ENCODE data around the gene ASB2. TPM values are rescaled to one million over a fixed set of nuclear protein-coding genes. Genes with fewer than 3 reads are reported as not detected.

Gene ASB2
- total and polyA plus RNA-seq, 4 donors, result 9.1 to 57.0 (median 39.1) TPM

DNA sequence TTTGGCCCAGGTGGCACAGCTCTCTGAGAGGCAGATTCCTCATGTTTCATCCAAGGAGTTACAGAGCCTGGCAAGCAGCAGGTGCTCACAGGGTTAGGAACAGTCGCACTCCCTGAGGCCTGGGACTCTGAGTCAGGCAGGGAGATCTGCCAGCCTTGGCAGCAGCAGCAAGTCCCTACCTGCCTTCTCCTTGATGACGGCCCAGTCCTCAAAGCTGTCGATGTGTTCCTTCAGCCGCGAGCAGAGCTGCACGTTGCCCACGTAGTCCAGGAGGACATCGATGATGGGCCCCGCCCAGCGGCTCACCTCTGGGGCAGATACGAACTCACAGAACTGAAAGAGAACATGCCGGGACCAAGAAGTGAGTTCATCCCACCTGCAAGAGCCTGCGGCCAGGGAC is 38.9 kb downstream of the ASB2 start:
- Histone ChIP-seq H3K27ac (ENCODE audit: low read depth in 1 of 2, low read length in 2 of 2) (no peak overlapping the region), H3K4me1 (ENCODE audit: control insufficient read depth in 1 of 2, insufficient read depth in 2 of 2, low read length in 2 of 2) (no peaks in the 10 kb centered on the region), H3K9me3 (ENCODE audit: control insufficient read depth, low read length) (no peaks in the 10 kb centered on the region), H3K27me3 (ENCODE audit: control insufficient read depth in 1 of 2, insufficient read depth in 2 of 2, low read length in 1 of 2) (no peaks in the 10 kb centered on the region), H3K36me3 (ENCODE audit: control insufficient read depth in 1 of 2, insufficient read depth in 2 of 2, low read length in 1 of 2) (peaks cover 0 to 5% of the 10 kb centered on the region in 2 donors), H3K4me3 (ENCODE audit: low read length in 2 of 2) (no peak overlapping the region)
- no peak for DNase-seq
- intact Hi-C loops (cut with DNase I), result loop anchor here in 1 of 2 donors (5.0 kb wide), 1 partner anchor 200 kb away; no protein-coding TSS in a partner anchor
- ATAC-seq (ENCODE audit: low FRiP score), result no peak
- 80 to 82% methylated on average over 13 of the region's 13 CpGs for WGBS, 2 donors

DNA sequence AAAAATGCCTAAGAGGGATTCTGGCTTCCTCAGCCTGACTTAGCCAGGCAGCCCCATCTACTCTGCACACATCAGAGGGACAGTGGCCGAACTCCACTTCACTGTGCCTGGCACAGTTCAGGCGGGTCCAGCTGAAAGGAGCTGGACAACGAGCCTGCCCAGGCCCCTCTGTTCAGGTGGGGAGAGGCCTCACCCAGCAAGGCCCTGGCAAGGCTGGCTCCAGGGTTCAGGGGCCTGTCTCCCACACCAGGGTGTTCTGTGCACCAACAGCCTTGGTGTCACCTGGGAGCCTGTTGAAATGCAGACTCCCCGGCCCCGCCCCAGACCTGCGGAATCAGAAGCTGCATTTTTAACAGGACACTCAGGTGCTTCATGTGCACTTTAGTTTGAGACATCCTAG is 39.4 kb downstream of the ASB2 start:
- no peaks in the 10 kb centered on the region for H3K27me3 ChIP-seq (ENCODE audit: control insufficient read depth in 1 of 2, insufficient read depth in 2 of 2, low read length in 1 of 2)
- ATAC-seq (ENCODE audit: low FRiP score) (no peak), DNase-seq (no peak)
- 89 to 92% methylated on average over 6 of the region's 6 CpGs for WGBS, 2 donors
- H3K4me1 ChIP-seq (ENCODE audit: control insufficient read depth in 1 of 2, insufficient read depth in 2 of 2, low read length in 2 of 2), result no peaks in the 10 kb centered on the region
- H3K4me3 ChIP-seq (ENCODE audit: low read length in 2 of 2), result no peak overlapping the region
- H3K27ac ChIP-seq (ENCODE audit: low read depth in 1 of 2, low read length in 2 of 2), result no peak overlapping the region
- H3K9me3 ChIP-seq (ENCODE audit: control insufficient read depth, low read length), result no peaks in the 10 kb centered on the region
- intact Hi-C loops (cut with DNase I), result loop anchor here in 1 of 2 donors (5.0 kb wide), 1 partner anchor 200 kb away; no protein-coding TSS in a partner anchor
- H3K36me3 ChIP-seq (ENCODE audit: control insufficient read depth in 1 of 2, insufficient read depth in 2 of 2, low read length in 1 of 2), result peaks cover 0 to 5% of the 10 kb centered on the region in 2 donors

- no peak overlapping the region for H3K4me3 ChIP-seq (ENCODE audit: low read length in 2 of 2)
- DNase-seq (no peak), ATAC-seq (ENCODE audit: low FRiP score) (no peak)
- no peaks in the 10 kb centered on the region for H3K27me3 ChIP-seq (ENCODE audit: control insufficient read depth in 1 of 2, insufficient read depth in 2 of 2, low read length in 1 of 2)
- WGBS, 2 donors, result 59 to 60% methylated on average over 5 of the region's 5 CpGs
- H3K36me3 ChIP-seq (ENCODE audit: control insufficient read depth in 1 of 2, insufficient read depth in 2 of 2, low read length in 1 of 2), result peaks cover 0 to 5% of the 10 kb centered on the region in 2 donors
- no peaks in the 10 kb centered on the region for H3K4me1 ChIP-seq (ENCODE audit: control insufficient read depth in 1 of 2, insufficient read depth in 2 of 2, low read length in 2 of 2)
- intact Hi-C loops (cut with DNase I), result loop anchor here in 1 of 2 donors (5.0 kb wide), 1 partner anchor 201 kb away; no protein-coding TSS in a partner anchor
- no peak overlapping the region for H3K27ac ChIP-seq (ENCODE audit: low read depth in 1 of 2, low read length in 2 of 2)
- no peaks in the 10 kb centered on the region for H3K9me3 ChIP-seq (ENCODE audit: control insufficient read depth, low read length)
Observed at GRCh38 chr14:93936245-93936644, 40.1 kb downstream of the ASB2 start.

- no peaks in the 10 kb centered on the region for H3K9me3 ChIP-seq (ENCODE audit: control insufficient read depth, low read length)
- no peak overlapping the region for H3K4me3 ChIP-seq (ENCODE audit: low read length in 2 of 2)
- 76 to 84% methylated on average over 8 of the region's 8 CpGs for WGBS, 2 donors
- H3K36me3 ChIP-seq (ENCODE audit: control insufficient read depth in 1 of 2, insufficient read depth in 2 of 2, low read length in 1 of 2), result peaks cover 0 to 5% of the 10 kb centered on the region in 2 donors
- DNase-seq (no peak), ATAC-seq (ENCODE audit: low FRiP score) (no peak)
- H3K27ac ChIP-seq (ENCODE audit: low read depth in 1 of 2, low read length in 2 of 2), result no peak overlapping the region
- intact Hi-C loops (cut with DNase I), result loop anchor here in 1 of 2 donors (5.0 kb wide), 1 partner anchor 202 kb away; no protein-coding TSS in a partner anchor
- no peaks in the 10 kb centered on the region for H3K4me1 ChIP-seq (ENCODE audit: control insufficient read depth in 1 of 2, insufficient read depth in 2 of 2, low read length in 2 of 2)
- H3K27me3 ChIP-seq (ENCODE audit: control insufficient read depth in 1 of 2, insufficient read depth in 2 of 2, low read length in 1 of 2), result no peaks in the 10 kb centered on the region
Observed at GRCh38 chr14:93935213-93935612, 41.2 kb downstream of the ASB2 start.

DNA sequence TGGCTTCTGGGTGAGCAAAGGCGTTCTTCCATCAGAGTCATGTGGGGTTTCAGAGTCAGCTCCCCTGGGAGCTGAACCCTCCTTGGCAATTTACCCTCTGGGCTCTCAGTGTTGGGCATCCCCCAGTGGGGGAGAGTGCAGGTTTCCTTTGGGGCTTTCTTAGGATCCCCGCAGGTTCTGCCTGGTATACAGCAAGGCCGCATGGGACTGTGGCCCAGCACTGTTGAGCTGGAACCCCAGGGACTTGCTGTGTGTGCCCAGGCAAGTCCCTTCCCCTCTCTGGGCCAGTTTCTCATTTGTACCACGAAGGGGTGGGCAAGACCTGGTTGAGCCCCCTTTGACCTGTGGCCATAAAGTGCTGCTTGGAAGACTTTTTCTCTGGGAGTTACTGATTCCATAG is 43.7 kb downstream of the ASB2 start:
- H3K4me3 ChIP-seq (ENCODE audit: low read length in 2 of 2), result no peak overlapping the region
- no peak for DNase-seq
- intact Hi-C loops (cut with DNase I), result no loop called here
- no peaks in the 10 kb centered on the region for H3K27me3 ChIP-seq (ENCODE audit: control insufficient read depth in 1 of 2, insufficient read depth in 2 of 2, low read length in 1 of 2)
- WGBS, 2 donors, result 84 to 89% methylated on average over 4 of the region's 4 CpGs
- no peak for ATAC-seq (ENCODE audit: low FRiP score)
- H3K4me1 ChIP-seq (ENCODE audit: control insufficient read depth in 1 of 2, insufficient read depth in 2 of 2, low read length in 2 of 2), result no peaks in the 10 kb centered on the region
- peaks cover 0 to 5% of the 10 kb centered on the region in 2 donors for H3K36me3 ChIP-seq (ENCODE audit: control insufficient read depth in 1 of 2, insufficient read depth in 2 of 2, low read length in 1 of 2)
- no peak overlapping the region for H3K27ac ChIP-seq (ENCODE audit: low read depth in 1 of 2, low read length in 2 of 2)
- no peaks in the 10 kb centered on the region for H3K9me3 ChIP-seq (ENCODE audit: control insufficient read depth, low read length)

- H3K36me3 ChIP-seq (ENCODE audit: control insufficient read depth in 1 of 2, insufficient read depth in 2 of 2, low read length in 1 of 2), result peaks cover 0 to 1% of the 10 kb centered on the region in 2 donors
- WGBS, 2 donors, result 84 to 88% methylated on average over 4 of the region's 4 CpGs
Observed at GRCh38 chr14:93930989-93931307, 45.4 kb downstream of the ASB2 start.

GRCh38 chr14:93930296-93930988 is 45.9 kb downstream of the ASB2 start:
- Histone ChIP-seq H3K36me3 (ENCODE audit: control insufficient read depth in 1 of 2, insufficient read depth in 2 of 2, low read length in 1 of 2) (peaks cover 0 to 1% of the 10 kb centered on the region in 2 donors), H3K4me3 (ENCODE audit: low read length in 2 of 2) (no peak overlapping the region), H3K27ac (ENCODE audit: low read depth in 1 of 2, low read length in 2 of 2) (no peak overlapping the region), H3K9me3 (ENCODE audit: control insufficient read depth, low read length) (no peaks in the 10 kb centered on the region), H3K4me1 (ENCODE audit: control insufficient read depth in 1 of 2, insufficient read depth in 2 of 2, low read length in 2 of 2) (no peaks in the 10 kb centered on the region), H3K27me3 (ENCODE audit: control insufficient read depth in 1 of 2, insufficient read depth in 2 of 2, low read length in 1 of 2) (no peaks in the 10 kb centered on the region)
- intact Hi-C loops (cut with DNase I), result no loop called here
- ATAC-seq (ENCODE audit: low FRiP score), result no peak
- WGBS, 2 donors, result 82% methylated on average over 8 of the region's 8 CpGs
- no peak for DNase-seq

More at GRCh38 chr14:93930989-93931307, 45.4 kb downstream of the ASB2 start:
- ATAC-seq (ENCODE audit: low FRiP score), result no peak
- intact Hi-C loops (cut with DNase I), result no loop called here
- no peaks in the 10 kb centered on the region for H3K4me1 ChIP-seq (ENCODE audit: control insufficient read depth in 1 of 2, insufficient read depth in 2 of 2, low read length in 2 of 2)
- no peaks in the 10 kb centered on the region for H3K27me3 ChIP-seq (ENCODE audit: control insufficient read depth in 1 of 2, insufficient read depth in 2 of 2, low read length in 1 of 2)
- no peaks in the 10 kb centered on the region for H3K9me3 ChIP-seq (ENCODE audit: control insufficient read depth, low read length)
- H3K4me3 ChIP-seq (ENCODE audit: low read length in 2 of 2), result no peak overlapping the region
- no peak for DNase-seq
- H3K27ac ChIP-seq (ENCODE audit: low read depth in 1 of 2, low read length in 2 of 2), result no peak overlapping the region

DNA sequence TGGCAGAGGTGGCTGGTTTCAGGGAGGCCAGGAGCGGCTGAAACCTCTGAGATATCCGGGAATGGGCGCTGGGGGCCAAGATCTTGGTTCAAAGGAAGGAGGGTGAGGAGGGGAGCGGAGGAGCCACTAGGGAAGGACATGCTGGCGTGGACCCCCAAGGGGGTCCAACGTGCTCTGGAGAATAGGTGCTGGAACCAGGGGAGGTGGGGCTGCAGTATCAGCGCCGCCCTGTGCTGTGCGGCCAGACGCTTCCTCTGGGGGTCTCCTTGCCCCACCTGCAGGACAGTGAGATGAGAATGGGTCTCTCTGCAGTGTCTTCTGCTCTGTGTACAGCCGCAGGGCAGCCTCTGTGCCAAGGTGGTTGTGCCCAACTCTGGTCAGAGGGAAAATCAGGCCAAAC is 46.7 kb downstream of the ASB2 start:
- intact Hi-C loops (cut with DNase I), result no loop called here
- Histone ChIP-seq H3K4me1 (ENCODE audit: control insufficient read depth in 1 of 2, insufficient read depth in 2 of 2, low read length in 2 of 2) (no peaks in the 10 kb centered on the region), H3K27me3 (ENCODE audit: control insufficient read depth in 1 of 2, insufficient read depth in 2 of 2, low read length in 1 of 2) (no peaks in the 10 kb centered on the region), H3K36me3 (ENCODE audit: control insufficient read depth in 1 of 2, insufficient read depth in 2 of 2, low read length in 1 of 2) (peaks cover 0 to 1% of the 10 kb centered on the region in 2 donors), H3K4me3 (ENCODE audit: low read length in 2 of 2) (no peak overlapping the region), H3K27ac (ENCODE audit: low read depth in 1 of 2, low read length in 2 of 2) (no peak overlapping the region), H3K9me3 (ENCODE audit: control insufficient read depth, low read length) (no peaks in the 10 kb centered on the region)
- DNase-seq, result no peak
- WGBS, 2 donors, result 80 to 85% methylated on average over 11 of the region's 11 CpGs
- no peak for ATAC-seq (ENCODE audit: low FRiP score)

DNA sequence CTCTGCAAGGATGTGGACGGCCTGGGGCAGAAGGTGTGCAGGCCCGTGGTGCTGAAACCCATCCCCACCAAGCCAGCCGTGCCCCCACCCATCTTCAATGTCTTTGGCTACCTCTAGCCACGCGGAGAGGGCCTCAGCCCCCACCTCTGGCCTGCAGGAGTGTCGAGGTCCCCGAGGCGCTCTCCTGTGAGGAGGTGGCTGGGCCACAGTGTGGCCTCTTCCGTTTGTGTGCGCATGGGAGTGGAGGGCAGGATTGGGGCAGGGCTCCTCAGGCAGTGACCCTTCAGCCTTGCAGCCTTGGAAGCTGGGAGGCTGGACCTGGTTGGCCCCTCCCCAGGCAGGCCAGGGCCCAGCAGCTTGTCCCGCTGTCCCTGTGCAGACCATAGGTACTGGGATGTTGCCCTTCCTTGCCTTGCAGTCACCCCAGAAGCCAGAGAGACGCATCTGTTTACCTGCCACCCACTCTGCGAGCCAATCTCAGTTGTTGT is 47.3 kb downstream of the ASB2 start:
- DNase-seq, result no peak
- peaks cover 0 to 1% of the 10 kb centered on the region in 2 donors for H3K36me3 ChIP-seq (ENCODE audit: control insufficient read depth in 1 of 2, insufficient read depth in 2 of 2, low read length in 1 of 2)
- no peak overlapping the region for H3K4me3 ChIP-seq (ENCODE audit: low read length in 2 of 2)
- H3K27me3 ChIP-seq (ENCODE audit: control insufficient read depth in 1 of 2, insufficient read depth in 2 of 2, low read length in 1 of 2), result no peaks in the 10 kb centered on the region
- H3K4me1 ChIP-seq (ENCODE audit: control insufficient read depth in 1 of 2, insufficient read depth in 2 of 2, low read length in 2 of 2), result no peaks in the 10 kb centered on the region
- no peak overlapping the region for H3K27ac ChIP-seq (ENCODE audit: low read depth in 1 of 2, low read length in 2 of 2)
- ATAC-seq (ENCODE audit: low FRiP score), result no peak
- no peaks in the 10 kb centered on the region for H3K9me3 ChIP-seq (ENCODE audit: control insufficient read depth, low read length)
- intact Hi-C loops (cut with DNase I), result no loop called here
- WGBS, 2 donors, result 84 to 90% methylated on average over 13 of the region's 13 CpGs
